Psoas muscle (tissue), 8 donors: ENCODE measurements around the gene MBOAT7. TPM values are rescaled to one million over a fixed set of nuclear protein-coding genes. Genes with fewer than 3 reads are reported as not detected.

Experiments used
- ATAC-seq, 4 donors: fragments of 200-7000 bp; cut with Tn5 transposase; one replicate each; pipeline ENCODE4 v1.9.1; 2020; ENCODE audit warnings: moderate library complexity in 3 of 4, mild to moderate bottlenecking in 2 of 4
- DNase-seq, 2 donors: peaks; one replicate each; pipeline ENCODE4 v3.0.0-alpha.2; 2020
- H3K27ac ChIP-seq: fragments of 200-600 bp; one replicate; pipeline ENCODE4 v1.8.0; 2022
- H3K27me3 ChIP-seq, 3 donors: fragments of 200-600 bp in 1 of 3; one replicate each; pipeline versions ENCODE4 v1.6.1 to v1.8.0; 2013 to 2022; ENCODE audit warnings: low read length in 2 of 3, mild to moderate bottlenecking in 2 of 3, moderate library complexity in 1 of 3; ENCODE audit not compliant: insufficient read depth in 3 of 3
- H3K36me3 ChIP-seq, 2 donors: fragments of 200-600 bp in 1 of 2; one replicate each; pipeline versions ENCODE4 v1.6.1 to v1.8.0; 2013 to 2022; ENCODE audit warnings: low read depth in 1 of 2, mild to moderate bottlenecking in 1 of 2, moderate library complexity in 1 of 2; ENCODE audit not compliant: insufficient read depth in 1 of 2
- H3K4me1 ChIP-seq: fragments of 200-600 bp; one replicate; pipeline ENCODE4 v1.8.0; 2022
- H3K4me3 ChIP-seq: fragments of 200-600 bp; one replicate; pipeline ENCODE4 v1.8.0; 2022; ENCODE audit warnings: mild to moderate bottlenecking
- H3K9me3 ChIP-seq: fragments of 200-600 bp; one replicate; pipeline ENCODE4 v1.8.0; 2022
- CTCF ChIP-seq: fragments of 200-600 bp; IDR thresholded peaks from one replicate; pipeline ENCODE4 v1.8.0; 2022; ENCODE audit warnings: antibody characterized with exemption
- WGBS, 3 donors: extraction: QIAGEN DNeasy Blood & Tissue Kit; methylation state at CpG; one replicate each; pipeline versions ENCODE4 v1.1.6 to v1.1.7; 2013; 5-methylcytosine and 5-hydroxymethylcytosine counted together
- intact Hi-C, 2 donors: fragments of 100-400 bp; cut with DNase I; formaldehyde crosslinking; loops; one replicate each; pipeline versions ENCODE4 v1.11.0 to v1.14.2; 2022
- polyA plus RNA-seq, 3 donors: library from polyadenylated mRNA; stranded (reverse); fragments of 200-250 nt; gene quantifications; one replicate each; pipeline ENCODE4 v1.2.3, GENCODE V29; 2013
- total RNA-seq, 4 donors: library from RNA; stranded (reverse); fragmentation: NEBNext Ultra II Directional in 2 of 4; extraction: Animal tissue kit (Norgen Biotek cat#: 25700) in 2 of 4; gene quantifications; one replicate each; pipeline versions ENCODE4 v1.2.1 to v1.2.4, GENCODE V29; 2021 to 2023
- donor health status: healthy with polysubstance abuse.
- donor health status: DM: no; HTN: no; CAD: no; lungs with moderate emphysema.
- donor health status: Bipolar disorder and iron deficiency.
- donor health status: healthy.
- donor health status: DM: yes; HTN: yes; CAD: no.
- donor health status: DM: no; HTN: no; CAD: no.
- donor health status: DM: no; HTN: no; CAD: no.
- donor health status: DM: yes; HTN: yes; CAD: no.

Gene MBOAT7
- total and polyA plus RNA-seq, 7 donors, result 6.2 to 17.8 (median 10.1) TPM

- WGBS, 3 donors, result 87 to 91% (median 90%) methylated on average over 12 to 20 of the region's 20 CpGs
- intact Hi-C loops, result no loop called here
These were observed 61.0 kb downstream of the MBOAT7 start for GRCh38 chr19:54128441-54128725.

GRCh38 chr19:54127688-54128440 is 61.5 kb downstream of the MBOAT7 start:
- Histone ChIP-seq H3K36me3 (peaks cover 2 to 93% of the 10 kb centered on the region in 2 donors), H3K4me3 (no peak overlapping the region), H3K27ac (no peak overlapping the region), H3K9me3 (no peaks in the 10 kb centered on the region), H3K27me3 (no peaks in the 10 kb centered on the region), H3K4me1 (no peaks in the 10 kb centered on the region)
- intact Hi-C loops, result no loop called here
- no peak for ATAC-seq
- TF ChIP-seq CTCF, result no peak
- DNase-seq, result no peak
- 91 to 94% (median 92%) methylated on average over 36 to 44 of the region's 44 CpGs for WGBS, 3 donors

More at GRCh38 chr19:54128441-54128725, 61.0 kb downstream of the MBOAT7 start:
- DNase-seq (no peak), ATAC-seq (no peak)
- H3K4me3 ChIP-seq, result no peak overlapping the region
- no peaks in the 10 kb centered on the region for H3K9me3 ChIP-seq
- no peak for TF ChIP-seq CTCF
- no peaks in the 10 kb centered on the region for H3K4me1 ChIP-seq
- H3K27ac ChIP-seq, result no peak overlapping the region
- no peaks in the 10 kb centered on the region for H3K27me3 ChIP-seq
- H3K36me3 ChIP-seq, result peaks cover 2 to 93% of the 10 kb centered on the region in 2 donors

- 82 to 86% (median 83%) methylated on average over 9 of the region's 9 CpGs for WGBS, 3 donors
- ATAC-seq (no peak), DNase-seq (no peak)
- Histone ChIP-seq H3K4me1 (no peaks in the 10 kb centered on the region), H3K27ac (no peak overlapping the region), H3K4me3 (no peak overlapping the region), H3K27me3 (no peaks in the 10 kb centered on the region), H3K36me3 (peaks cover 0 to 92% of the 10 kb centered on the region in 2 donors), H3K9me3 (no peaks in the 10 kb centered on the region)
- no peak for TF ChIP-seq CTCF
- intact Hi-C loops, result no loop called here
These were observed 63.7 kb downstream of the MBOAT7 start for GRCh38 chr19:54125713-54126112.

GRCh38 chr19:54124393-54124792 is 65.0 kb downstream of the MBOAT7 start:
- ATAC-seq, result no peak
- Histone ChIP-seq H3K4me1 (no peaks in the 10 kb centered on the region), H3K9me3 (no peaks in the 10 kb centered on the region), H3K4me3 (no peak overlapping the region), H3K27me3 (no peaks in the 10 kb centered on the region), H3K36me3 (peaks cover 0 to 97% of the 10 kb centered on the region in 2 donors), H3K27ac (no peak overlapping the region)
- DNase-seq, result no peak
- 89 to 93% (median 93%) methylated on average over 19 of the region's 19 CpGs for WGBS, 3 donors
- no peak for TF ChIP-seq CTCF
- intact Hi-C loops, result no loop called here

GRCh38 chr19:54123682-54124081 is 65.7 kb downstream of the MBOAT7 start:
- DNase-seq (no peak), ATAC-seq (no peak)
- no peaks in the 10 kb centered on the region for H3K4me1 ChIP-seq
- peaks cover 0 to 97% of the 10 kb centered on the region in 2 donors for H3K36me3 ChIP-seq
- WGBS, 3 donors, result 88 to 91% (median 89%) methylated on average over 17 of the region's 17 CpGs
- no peaks in the 10 kb centered on the region for H3K9me3 ChIP-seq
- no peak for TF ChIP-seq CTCF
- H3K27ac ChIP-seq, result no peak overlapping the region
- no peaks in the 10 kb centered on the region for H3K27me3 ChIP-seq
- intact Hi-C loops, result no loop called here
- H3K4me3 ChIP-seq, result no peak overlapping the region
